ENCODE data around the gene SPSB3.
"Not testable (repeated sequence)": the region's sequence is repeated elsewhere in the genome, so short reads cannot be mapped to it uniquely, and the experiment has no call there.

SPSB3 gene

DNA sequence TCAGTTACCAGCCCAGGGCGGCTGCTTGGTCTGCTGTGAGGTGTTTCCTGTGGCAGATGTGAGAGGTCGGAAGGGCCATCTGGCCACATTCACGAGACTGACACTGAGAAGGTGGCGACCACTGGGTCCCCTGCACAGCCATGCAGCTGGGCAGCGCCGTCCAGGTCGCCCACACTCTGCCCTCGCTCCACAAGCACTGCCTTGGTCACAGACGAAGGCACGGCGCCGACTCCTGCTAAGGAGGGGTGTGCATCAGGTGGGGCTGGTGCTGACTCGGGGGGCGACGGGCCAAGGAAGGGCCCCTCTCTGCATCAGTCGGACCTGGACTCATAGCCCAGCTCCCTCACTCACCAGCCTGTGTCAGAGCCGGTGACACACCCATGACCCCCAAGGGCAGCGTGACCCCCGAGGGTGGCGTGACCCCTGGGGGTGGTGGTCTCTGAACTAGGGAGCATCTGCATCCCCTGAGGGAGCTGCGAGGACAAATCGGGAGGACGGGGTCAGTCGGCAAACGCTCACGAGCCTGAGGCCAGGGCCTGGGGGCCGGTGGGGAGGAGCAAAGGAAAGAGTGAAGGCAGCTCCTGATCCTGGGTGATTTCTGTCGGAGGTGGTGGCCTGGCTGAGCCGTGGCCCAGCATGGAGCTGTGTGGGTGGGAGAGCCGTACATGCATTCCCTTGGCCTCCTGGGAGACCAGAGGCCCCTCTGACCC lies 41.4 kb downstream of the SPSB3 start:
- TF ChIP-seq, protein P1, sequence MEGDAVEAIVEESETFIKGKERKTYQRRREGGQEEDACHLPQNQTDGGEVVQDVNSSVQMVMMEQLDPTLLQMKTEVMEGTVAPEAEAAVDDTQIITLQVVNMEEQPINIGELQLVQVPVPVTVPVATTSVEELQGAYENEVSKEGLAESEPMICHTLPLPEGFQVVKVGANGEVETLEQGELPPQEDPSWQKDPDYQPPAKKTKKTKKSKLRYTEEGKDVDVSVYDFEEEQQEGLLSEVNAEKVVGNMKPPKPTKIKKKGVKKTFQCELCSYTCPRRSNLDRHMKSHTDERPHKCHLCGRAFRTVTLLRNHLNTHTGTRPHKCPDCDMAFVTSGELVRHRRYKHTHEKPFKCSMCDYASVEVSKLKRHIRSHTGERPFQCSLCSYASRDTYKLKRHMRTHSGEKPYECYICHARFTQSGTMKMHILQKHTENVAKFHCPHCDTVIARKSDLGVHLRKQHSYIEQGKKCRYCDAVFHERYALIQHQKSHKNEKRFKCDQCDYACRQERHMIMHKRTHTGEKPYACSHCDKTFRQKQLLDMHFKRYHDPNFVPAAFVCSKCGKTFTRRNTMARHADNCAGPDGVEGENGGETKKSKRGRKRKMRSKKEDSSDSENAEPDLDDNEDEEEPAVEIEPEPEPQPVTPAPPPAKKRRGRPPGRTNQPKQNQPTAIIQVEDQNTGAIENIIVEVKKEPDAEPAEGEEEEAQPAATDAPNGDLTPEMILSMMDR (IDR thresholded peaks at IDR 0.05; ENCODE audit: control insufficient read depth, extremely low read depth, insufficient read depth), result no peak
- no peak for DNase-seq (ENCODE audit: low read depth)
- H3K4me3 ChIP-seq (ENCODE audit: low read depth, low read length), result no peak overlapping the region

GRCh38 chr16:1740234-1740633 lies 42.1 kb downstream of the SPSB3 start:
- DNase-seq (ENCODE audit: low read depth), result no peak
- TF ChIP-seq, protein P1 (IDR thresholded peaks at IDR 0.05; ENCODE audit: control insufficient read depth, extremely low read depth, insufficient read depth), result no peak

GRCh38 chr16:1734816-1735215 lies 47.6 kb downstream of the SPSB3 start:
- TF ChIP-seq, protein P1 (IDR thresholded peaks at IDR 0.05; ENCODE audit: control insufficient read depth, extremely low read depth, insufficient read depth), result no peak
- DNase-seq (ENCODE audit: low read depth), result no peak
- H3K4me3 ChIP-seq (ENCODE audit: low read depth, low read length), result no peak overlapping the region

More at GRCh38 chr16:1740234-1740633, 42.1 kb downstream of the SPSB3 start:
- no peak overlapping the region for H3K4me3 ChIP-seq (ENCODE audit: low read depth, low read length)

DNA sequence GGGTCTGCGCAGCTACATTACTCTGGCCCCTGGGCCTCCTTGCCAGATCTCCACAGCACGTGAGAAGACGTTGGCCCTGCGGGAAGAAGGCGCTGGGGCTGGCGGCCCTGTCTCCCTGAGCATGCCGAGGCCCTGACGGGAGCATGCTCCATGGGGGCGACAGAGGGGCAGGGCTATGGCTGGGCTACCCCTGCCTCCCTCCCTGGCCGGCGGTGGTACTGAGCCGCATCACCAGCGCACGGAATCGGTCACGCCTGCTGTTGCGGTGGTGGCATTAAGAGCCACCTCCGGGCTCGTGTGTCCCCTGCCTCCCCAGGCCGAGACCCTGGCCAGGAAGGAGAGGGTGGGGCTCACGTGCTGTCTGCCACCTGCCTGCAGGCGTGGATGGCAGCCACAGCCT lies 48.2 kb downstream of the SPSB3 start:
- TF ChIP-seq, protein P1 (IDR thresholded peaks at IDR 0.05; ENCODE audit: control insufficient read depth, extremely low read depth, insufficient read depth), result no peak
- no peak for DNase-seq (ENCODE audit: low read depth)
- H3K4me3 ChIP-seq (ENCODE audit: low read depth, low read length), result no peak overlapping the region

DNA sequence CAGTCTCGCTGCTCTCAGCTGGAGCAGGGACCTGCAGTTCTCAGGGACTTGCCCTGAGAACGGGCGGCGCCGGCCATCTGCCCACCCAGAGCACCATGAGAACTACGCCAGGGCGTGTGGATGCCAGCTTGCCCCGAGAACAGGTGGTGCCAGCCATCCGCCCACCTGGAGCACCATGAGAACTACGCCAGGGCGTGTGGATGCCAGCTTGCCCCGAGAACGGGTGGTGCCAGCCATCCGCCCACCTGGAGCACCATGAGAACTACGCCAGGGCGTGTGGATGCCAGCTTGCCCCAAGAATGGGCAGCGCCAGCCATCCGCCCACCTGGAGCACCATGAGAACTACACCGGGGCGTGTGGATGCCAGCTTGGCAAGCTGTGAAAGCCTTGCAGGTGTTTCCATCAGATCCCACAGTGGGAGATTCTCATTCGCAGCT lies 49.8 kb downstream of the SPSB3 start:
- DNase-seq (ENCODE audit: low read depth); H3K4me3 ChIP-seq (ENCODE audit: low read depth, low read length): not testable (repeated sequence)

GRCh38 chr16:1732071-1732470 lies 50.3 kb downstream of the SPSB3 start:
- no peak for DNase-seq (ENCODE audit: low read depth)
- TF ChIP-seq, protein P1 (IDR thresholded peaks at IDR 0.05; ENCODE audit: control insufficient read depth, extremely low read depth, insufficient read depth), result no peak
- H3K4me3 ChIP-seq (ENCODE audit: low read depth, low read length), result no peak overlapping the region

- no peak for DNase-seq (ENCODE audit: low read depth)
- TF ChIP-seq, protein P1 (IDR thresholded peaks at IDR 0.05; ENCODE audit: control insufficient read depth, extremely low read depth, insufficient read depth), result no peak
- no peak overlapping the region for H3K4me3 ChIP-seq (ENCODE audit: low read depth, low read length)
Measured at GRCh38 chr16:1731603-1732002, 50.8 kb downstream of the SPSB3 start.

Measured in LNCaP clone FGC (cell line).